Measurements from ENCODE around the gene PKP3.

PKP3 gene

DNA sequence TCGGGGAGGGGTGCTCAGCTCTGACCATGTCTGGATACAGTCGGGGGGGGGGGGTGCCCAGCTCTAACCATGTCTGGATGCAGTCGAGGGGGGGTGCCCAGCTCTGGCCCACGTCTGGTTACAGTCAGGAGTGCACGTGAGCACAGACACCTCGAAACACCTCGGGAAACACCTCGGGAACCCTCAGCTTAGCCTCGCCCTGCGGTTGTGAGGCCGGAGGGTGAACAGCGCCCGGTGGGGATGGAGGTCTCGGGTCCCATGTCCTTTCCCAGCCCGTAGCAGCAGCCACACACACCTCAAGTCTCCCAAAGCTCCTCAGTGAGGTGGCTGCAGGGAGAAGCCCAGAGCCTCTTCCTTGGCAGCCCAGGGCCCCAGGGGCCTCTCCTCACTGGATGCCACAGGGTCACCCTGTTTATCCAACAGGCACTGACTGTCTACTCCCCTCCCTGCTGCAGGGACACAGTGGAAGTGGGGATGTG lies 18.7 kb downstream of the PKP3 start:
- no peaks in the 10 kb centered on the region for H3K36me3 ChIP-seq (replicated peaks; ENCODE audit: insufficient read depth, low read length)
- H3K27ac ChIP-seq (ENCODE audit: low read length) = no peak overlapping the region
- TF ChIP-seq EZH2phosphoT487 (IDR thresholded peaks at IDR 0.05; ENCODE audit: low read length) (no peak), EZH2 (optimal IDR thresholded peaks at IDR 0.05; ENCODE audit: low read depth, low read length) (no peak)
- TF ChIP-seq, protein P1, sequence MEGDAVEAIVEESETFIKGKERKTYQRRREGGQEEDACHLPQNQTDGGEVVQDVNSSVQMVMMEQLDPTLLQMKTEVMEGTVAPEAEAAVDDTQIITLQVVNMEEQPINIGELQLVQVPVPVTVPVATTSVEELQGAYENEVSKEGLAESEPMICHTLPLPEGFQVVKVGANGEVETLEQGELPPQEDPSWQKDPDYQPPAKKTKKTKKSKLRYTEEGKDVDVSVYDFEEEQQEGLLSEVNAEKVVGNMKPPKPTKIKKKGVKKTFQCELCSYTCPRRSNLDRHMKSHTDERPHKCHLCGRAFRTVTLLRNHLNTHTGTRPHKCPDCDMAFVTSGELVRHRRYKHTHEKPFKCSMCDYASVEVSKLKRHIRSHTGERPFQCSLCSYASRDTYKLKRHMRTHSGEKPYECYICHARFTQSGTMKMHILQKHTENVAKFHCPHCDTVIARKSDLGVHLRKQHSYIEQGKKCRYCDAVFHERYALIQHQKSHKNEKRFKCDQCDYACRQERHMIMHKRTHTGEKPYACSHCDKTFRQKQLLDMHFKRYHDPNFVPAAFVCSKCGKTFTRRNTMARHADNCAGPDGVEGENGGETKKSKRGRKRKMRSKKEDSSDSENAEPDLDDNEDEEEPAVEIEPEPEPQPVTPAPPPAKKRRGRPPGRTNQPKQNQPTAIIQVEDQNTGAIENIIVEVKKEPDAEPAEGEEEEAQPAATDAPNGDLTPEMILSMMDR (IDR thresholded peaks at IDR 0.05; ENCODE audit: low read length) = no peak
- no peak overlapping the region for H3K9ac ChIP-seq (ENCODE audit: low read length)
- no peak overlapping the region for H3K4me3 ChIP-seq (ENCODE audit: low read length)
- H3F3A ChIP-seq (ENCODE audit: insufficient read depth, low read length) = no peaks in the 10 kb centered on the region
- no peak overlapping the region for H2AFZ ChIP-seq (ENCODE audit: low read length)
- no peaks in the 10 kb centered on the region for H3K4me1 ChIP-seq (ENCODE audit: low read length)
- peaks cover 70% of the 10 kb centered on the region for H3K27me3 ChIP-seq (replicated peaks; ENCODE audit: insufficient read depth, low read length)
- H3K9me3 ChIP-seq (replicated peaks; ENCODE audit: insufficient read depth, low read length) = no peaks in the 10 kb centered on the region
- no peak for DNase-seq
- no peaks in the 10 kb centered on the region for H3K9me2 ChIP-seq (replicated peaks; ENCODE audit: insufficient read depth, low read length)
- H3K4me2 ChIP-seq (ENCODE audit: low read depth, low read length) = no peak overlapping the region
- no peaks in the 10 kb centered on the region for H3K79me2 ChIP-seq (ENCODE audit: low read length)
- no peaks in the 10 kb centered on the region for H4K20me1 ChIP-seq (ENCODE audit: insufficient read depth, low read length)

DNA sequence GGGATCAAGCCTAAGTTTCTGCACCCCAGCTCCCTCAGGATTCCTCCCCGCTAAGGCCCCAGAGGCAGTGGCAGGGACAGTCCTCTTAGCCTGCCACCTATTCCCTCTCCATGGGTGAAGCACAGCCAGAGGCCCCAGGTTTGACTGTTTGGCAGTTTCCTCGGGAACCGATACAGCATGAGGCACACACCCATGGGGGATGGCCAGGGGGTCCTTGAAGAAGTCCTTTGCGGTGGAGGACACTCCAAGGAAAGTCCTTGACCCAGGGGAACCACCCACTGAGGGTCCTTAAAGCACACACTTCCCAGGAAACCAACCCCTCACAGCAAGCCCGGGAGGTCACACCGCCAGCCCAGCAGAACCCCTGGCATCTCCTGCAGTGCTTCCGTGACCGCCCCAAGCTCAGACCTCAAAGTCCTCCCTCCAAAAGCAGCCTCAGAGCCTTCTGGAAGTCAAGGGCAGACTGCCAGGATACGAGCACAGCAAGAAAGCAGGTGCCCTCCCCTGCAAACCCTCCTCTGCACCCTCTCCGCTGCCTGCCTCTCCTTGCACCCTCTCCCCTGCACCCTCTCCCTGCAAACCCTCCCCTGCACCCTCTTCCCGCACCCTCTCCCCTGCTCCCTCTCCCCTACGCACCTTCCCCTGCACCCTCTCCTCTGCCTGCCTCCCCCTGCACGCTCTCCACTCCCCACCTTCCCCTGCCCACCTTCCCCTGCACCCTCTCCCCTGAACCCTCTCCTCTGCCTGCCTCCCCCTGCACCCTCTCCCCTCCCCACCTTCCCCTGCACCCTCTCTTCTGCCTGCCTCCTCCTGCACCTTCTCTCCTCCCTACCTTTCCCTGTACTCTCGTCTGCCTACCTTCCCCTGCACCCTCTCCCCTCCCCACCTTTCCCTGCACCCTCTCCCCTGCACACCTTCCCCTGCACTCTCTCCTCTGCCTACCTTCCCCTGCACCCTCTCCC lies 19.4 kb downstream of the PKP3 start:
- no peaks in the 10 kb centered on the region for H3K9me2 ChIP-seq (replicated peaks; ENCODE audit: insufficient read depth, low read length)
- DNase-seq = no peak
- H2AFZ ChIP-seq (ENCODE audit: low read length) = no peak overlapping the region
- H3K4me3 ChIP-seq (ENCODE audit: low read length) = no peak overlapping the region
- no peaks in the 10 kb centered on the region for H4K20me1 ChIP-seq (ENCODE audit: insufficient read depth, low read length)
- H3K27ac ChIP-seq (ENCODE audit: low read length) = no peak overlapping the region
- H3K9ac ChIP-seq (ENCODE audit: low read length) = no peak overlapping the region
- H3K4me2 ChIP-seq (ENCODE audit: low read depth, low read length) = no peak overlapping the region
- H3K27me3 ChIP-seq (replicated peaks; ENCODE audit: insufficient read depth, low read length) = peaks cover 70% of the 10 kb centered on the region
- TF ChIP-seq EZH2 (optimal IDR thresholded peaks at IDR 0.05; ENCODE audit: low read depth, low read length) = no peak
- TF ChIP-seq, protein P1 (IDR thresholded peaks at IDR 0.05; ENCODE audit: low read length) = no peak
- TF ChIP-seq EZH2phosphoT487 (IDR thresholded peaks at IDR 0.05; ENCODE audit: low read length) = no peak
- no peaks in the 10 kb centered on the region for H3K79me2 ChIP-seq (ENCODE audit: low read length)
- no peaks in the 10 kb centered on the region for H3K9me3 ChIP-seq (replicated peaks; ENCODE audit: insufficient read depth, low read length)
- no peaks in the 10 kb centered on the region for H3K36me3 ChIP-seq (replicated peaks; ENCODE audit: insufficient read depth, low read length)
- H3K4me1 ChIP-seq (ENCODE audit: low read length) = no peaks in the 10 kb centered on the region
- H3F3A ChIP-seq (ENCODE audit: insufficient read depth, low read length) = no peaks in the 10 kb centered on the region

DNA sequence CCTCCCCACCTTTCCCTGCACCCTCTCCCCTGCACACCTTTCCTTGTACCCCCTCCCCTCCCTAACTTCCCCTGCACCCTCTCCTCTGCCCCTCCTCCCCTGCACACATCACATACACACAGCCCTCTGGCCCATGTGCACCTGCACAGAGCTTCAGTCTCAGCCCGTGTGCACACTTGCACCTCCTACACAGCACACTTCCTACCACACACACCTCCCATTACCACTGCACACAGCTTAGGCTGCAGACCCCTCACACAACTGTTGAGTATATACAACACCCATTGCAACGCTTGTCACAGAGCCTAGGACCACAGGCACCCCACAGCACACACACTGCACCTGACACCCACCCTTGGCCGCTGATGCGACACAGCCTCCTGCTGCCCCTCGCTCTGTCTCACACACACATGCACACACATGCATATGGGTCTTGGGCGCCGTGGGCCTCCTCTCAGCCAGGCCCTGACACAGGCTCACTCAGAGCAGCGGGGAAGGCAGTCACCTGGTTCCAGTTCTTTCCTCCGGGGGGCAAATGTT lies 20.4 kb downstream of the PKP3 start:
- H3K4me3 ChIP-seq (ENCODE audit: low read length) = no peak overlapping the region
- TF ChIP-seq, protein P1 (IDR thresholded peaks at IDR 0.05; ENCODE audit: low read length) = no peak
- TF ChIP-seq EZH2 (optimal IDR thresholded peaks at IDR 0.05; ENCODE audit: low read depth, low read length) (no peak), EZH2phosphoT487 (IDR thresholded peaks at IDR 0.05; ENCODE audit: low read length) (no peak)

More for the DNA sequence above, 20.4 kb downstream of the PKP3 start:
- no peaks in the 10 kb centered on the region for H3K36me3 ChIP-seq (replicated peaks; ENCODE audit: insufficient read depth, low read length)
- H3K27ac ChIP-seq (ENCODE audit: low read length) = no peak overlapping the region
- no peaks in the 10 kb centered on the region for H3F3A ChIP-seq (ENCODE audit: insufficient read depth, low read length)
- H3K9me3 ChIP-seq (replicated peaks; ENCODE audit: insufficient read depth, low read length) = no peaks in the 10 kb centered on the region
- no peak for DNase-seq
- no peak overlapping the region for H3K9ac ChIP-seq (ENCODE audit: low read length)
- no peak overlapping the region for H3K4me2 ChIP-seq (ENCODE audit: low read depth, low read length)
- no peak overlapping the region for H2AFZ ChIP-seq (ENCODE audit: low read length)
- no peaks in the 10 kb centered on the region for H3K9me2 ChIP-seq (replicated peaks; ENCODE audit: insufficient read depth, low read length)
- peaks cover 73% of the 10 kb centered on the region for H3K27me3 ChIP-seq (replicated peaks; ENCODE audit: insufficient read depth, low read length)
- no peaks in the 10 kb centered on the region for H3K79me2 ChIP-seq (ENCODE audit: low read length)
- H4K20me1 ChIP-seq (ENCODE audit: insufficient read depth, low read length) = no peaks in the 10 kb centered on the region
- H3K4me1 ChIP-seq (ENCODE audit: low read length) = no peaks in the 10 kb centered on the region
